NCI-H2196 treated with DMSO at 0.1 percent for 48 hours (cell line): ENCODE measurements around the gene MACC1.

Source experiments
- DNase-seq: peaks from one replicate; lab custom pipeline; 2025; ENCODE audit not compliant: unreplicated experiment; lab: John Stamatoyannopoulos, UW

MACC1 gene

GRCh38 chr7:20217193-20217948 lies at the start of gene MACC1:
TSS of gene MACC1 (minus strand) at chr7:20217384. CDS start at chr7:20161862, 55,522 bp downstream.
- DNase-seq = peak; percentile 88

GRCh38 chr7:20264623-20265022 lies 47.4 kb upstream of the MACC1 start:
- no peak for DNase-seq

GRCh38 chr7:20260223-20260622 lies 43.0 kb upstream of the MACC1 start:
- DNase-seq = no peak

GRCh38 chr7:20257212-20257611 lies 40.0 kb upstream of the MACC1 start:
- DNase-seq = no peak

GRCh38 chr7:20249920-20250319 lies 32.7 kb upstream of the MACC1 start:
- no peak for DNase-seq

- DNase-seq = no peak
These were observed 32.2 kb upstream of the MACC1 start for GRCh38 chr7:20249376-20249775.

- DNase-seq = no peak
These were observed 29.1 kb upstream of the MACC1 start for GRCh38 chr7:20246236-20246635.

GRCh38 chr7:20244334-20245120 lies 27.3 kb upstream of the MACC1 start:
- DNase-seq = no peak

GRCh38 chr7:20241911-20242261 lies 24.7 kb upstream of the MACC1 start:
- no peak for DNase-seq

GRCh38 chr7:20241194-20241910 lies 24.2 kb upstream of the MACC1 start:
- no peak for DNase-seq

GRCh38 chr7:20240080-20240926 lies 23.1 kb upstream of the MACC1 start:
- no peak for DNase-seq

- DNase-seq = no peak
These were observed 21.7 kb upstream of the MACC1 start for GRCh38 chr7:20238754-20239324.

- no peak for DNase-seq
These were observed 21.1 kb upstream of the MACC1 start for GRCh38 chr7:20238194-20238753.

- DNase-seq = no peak
These were observed 20.4 kb upstream of the MACC1 start for GRCh38 chr7:20237464-20238193.

- DNase-seq = no peak
These were observed 19.6 kb upstream of the MACC1 start for GRCh38 chr7:20236790-20237189.

- DNase-seq = no peak
These were observed 18.9 kb upstream of the MACC1 start for GRCh38 chr7:20236043-20236442.

- DNase-seq = no peak
These were observed 18.1 kb upstream of the MACC1 start for GRCh38 chr7:20235288-20235687.

- DNase-seq = no peak
These were observed 16.2 kb upstream of the MACC1 start for GRCh38 chr7:20233362-20233761.

GRCh38 chr7:20232848-20233247 lies 15.7 kb upstream of the MACC1 start:
- no peak for DNase-seq
